Renal cortical epithelial cell (primary cell): ENCODE data around the gene POTEB2. TPM values are rescaled to one million over a fixed set of nuclear protein-coding genes. Genes with fewer than 3 reads are reported as not detected.
"Not testable (repeated sequence)": the region's sequence is repeated elsewhere in the genome, so short reads cannot be mapped to it uniquely, and the experiment has no call there.

Experiments used
- DNase-seq: peaks from one replicate; pipeline ENCODE4 v3.0.0-alpha.2; 2011; ENCODE audit warnings: low read depth
- total RNA-seq: library from RNA; depleted of rRNA; stranded (reverse); fragments of >200 nt; gene quantifications from 2 replicates; pipeline ENCODE4 v1.2.3, GENCODE V29; 2014

The POTEB2 gene
- not detected in 2 replicates for total RNA-seq

- DNase-seq, result not testable (repeated sequence)
Measured at GRCh38 chr15:20866214-20866613, at the start of gene POTEB2. POTEB2 (minus strand) TSS chr15:20866314; CDS start chr15:20866281, 33 bp downstream.

DNA sequence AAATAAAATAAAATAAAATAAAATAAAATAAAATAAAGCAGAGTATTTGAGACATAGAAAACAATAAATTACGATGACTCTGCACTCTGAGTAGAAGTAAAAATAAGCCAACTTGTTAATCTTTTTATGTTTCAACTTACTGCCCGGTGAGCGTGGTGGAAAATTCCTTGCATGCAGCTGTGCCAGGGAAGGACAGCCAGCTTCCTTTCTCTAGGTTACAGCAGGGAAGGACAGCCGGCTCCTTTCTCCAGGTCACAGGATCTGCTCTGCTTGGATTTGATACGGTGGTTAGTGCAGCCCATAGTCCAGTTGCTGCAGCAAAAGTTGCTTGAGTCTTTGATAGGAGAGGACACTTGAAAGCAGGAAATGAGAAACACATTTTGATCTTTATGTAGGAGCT is 13.8 kb upstream of the POTEB2 start:
- not testable (repeated sequence) for DNase-seq

- DNase-seq, result not testable (repeated sequence)
Measured at GRCh38 chr15:20878464-20878863, 12.3 kb upstream of the POTEB2 start.

GRCh38 chr15:20877819-20878218 is 11.7 kb upstream of the POTEB2 start:
- DNase-seq, result not testable (repeated sequence)
